Dorsolateral prefrontal cortex (tissue), 118 donors: Measurements from ENCODE around the gene PHOX2A. TPM values are rescaled to one million over a fixed set of nuclear protein-coding genes. Genes with fewer than 3 reads are reported as not detected.

Experiments
- total RNA-seq, 120 experiments: library from RNA; stranded (reverse); gene quantifications; one replicate each; pipeline versions ENCODE4 v1.2.3 to v1.2.4, GENCODE V29; 2022

PHOX2A gene
- total RNA-seq, 120 experiments from 2014 or later, result 0.37 TPM; not detected in 119

Other genes starting within 250 kb of the PHOX2A start
- 10 to 100 TPM in 86 of 120 experiments, 1 to 10 TPM in 34; 5.0 to 35.2 (median 12.5) TPM for gene IL18BP, start 245.3 kb downstream of the PHOX2A start, total RNA-seq
- 100 to 1,000 TPM; 140 to 428 (median 218) TPM for gene NUMA1, start 163.6 kb downstream of the PHOX2A start, total RNA-seq
- gene LRRC51, start 163.3 kb downstream of the PHOX2A start, total RNA-seq, result 10 to 100 TPM in 113 of 120 experiments, 1 to 10 TPM in 7; 7.7 to 39.9 (median 17.7) TPM
- 100 to 1,000 TPM in 2 of 120 experiments, 10 to 100 TPM in 118; 54.1 to 105 (median 74.6) TPM for gene LAMTOR1, start 140.9 kb downstream of the PHOX2A start, total RNA-seq
- 1 to 10 TPM in 1 of 120 experiments, under 1 TPM in 8, not detected in 111; 0.49 to 1.0 (median 0.64) TPM for gene TOMT, start 138.3 kb downstream of the PHOX2A start, total RNA-seq
- 10 to 100 TPM; 28.2 to 59.0 (median 40.8) TPM for gene ANAPC15, start 131.5 kb downstream of the PHOX2A start, total RNA-seq
- 1 to 10 TPM in 6 of 120 experiments, under 1 TPM in 5, not detected in 109; 0.68 to 3.2 (median 1.4) TPM for gene FOLR3, start 108.5 kb downstream of the PHOX2A start, total RNA-seq
- 1 to 10 TPM in 10 of 120 experiments, under 1 TPM in 40, not detected in 70; 0.40 to 1.4 (median 0.69) TPM for gene FOLR1, start 52.0 kb downstream of the PHOX2A start, total RNA-seq
- gene FOLR2, start 27.4 kb downstream of the PHOX2A start, total RNA-seq, result 10 to 100 TPM in 26 of 120 experiments, 1 to 10 TPM in 93, under 1 TPM in 1; 0.70 to 35.0 (median 5.7) TPM
- gene INPPL1, start 19.4 kb downstream of the PHOX2A start, total RNA-seq, result 100 to 1,000 TPM in 16 of 120 experiments, 10 to 100 TPM in 104; 45.2 to 209 (median 78.5) TPM
- gene CLPB, start 190.4 kb upstream of the PHOX2A start, total RNA-seq, result 10 to 100 TPM; 34.4 to 60.7 (median 50.3) TPM